Measurements from ENCODE around the gene APOF.

APOF gene

GRCh38 chr12:56389412-56389811 lies 26.8 kb upstream of the APOF start:
- Histone ChIP-seq H3K9ac (ENCODE audit: low read length) (no peak overlapping the region), H3K23ac (ENCODE audit: low read length in 2 of 2) (no peak overlapping the region), H2AFZ (ENCODE audit: low read depth, low read length) (no peak overlapping the region), H3K79me1 (replicated peaks; ENCODE audit: low read length, poor library complexity, severe bottlenecking) (no peaks in the 10 kb centered on the region), H2BK120ac (ENCODE audit: low read depth, low read length) (no peak overlapping the region), H3K4me3 (ENCODE audit: insufficient read depth in 1 of 2, low read depth in 1 of 2, low read length in 2 of 2) (no peak overlapping the region), H3K4me1 (ENCODE audit: control insufficient read depth, insufficient read depth, low read depth, low read length) (peaks cover 4% of the 10 kb centered on the region), H4K91ac (ENCODE audit: low read length) (no peak overlapping the region), H2AK5ac (ENCODE audit: low read length, severe bottlenecking) (no peak overlapping the region), H2BK5ac (ENCODE audit: low read depth, low read length, poor library complexity, severe bottlenecking) (no peak overlapping the region), H3K27ac (ENCODE audit: low read length, poor library complexity, severe bottlenecking) (no peak overlapping the region), H3K27me3 (ENCODE audit: control insufficient read depth in 1 of 2, insufficient read depth in 1 of 2, low read length in 2 of 2) (no peaks in the 10 kb centered on the region), H2BK15ac (ENCODE audit: low read depth, poor library complexity, severe bottlenecking) (no peak overlapping the region), H4K8ac (ENCODE audit: low read length) (no peak overlapping the region), H3K9me3 (ENCODE audit: control insufficient read depth, low read length) (no peaks in the 10 kb centered on the region), H3K18ac (ENCODE audit: low read depth in 1 of 2, low read length in 2 of 2) (no peak overlapping the region), H3K4ac (ENCODE audit: low read depth in 1 of 2, low read length in 2 of 2) (no peak overlapping the region), H3K4me2 (ENCODE audit: low read length, poor library complexity, severe bottlenecking) (no peak overlapping the region), H2BK12ac (ENCODE audit: low read length in 2 of 2) (no peak overlapping the region), H3K36me3 (ENCODE audit: control insufficient read depth in 1 of 2, insufficient read depth in 2 of 2, low read depth in 1 of 2, low read length in 2 of 2) (no peaks in the 10 kb centered on the region), H3K14ac (ENCODE audit: low read length in 2 of 2) (no peak overlapping the region)
- peak; percentile 21 for DNase-seq
- 50% methylated on average over 5 of the region's 5 CpGs for WGBS

GRCh38 chr12:56387152-56387736 lies 24.6 kb upstream of the APOF start:
- Histone ChIP-seq H3K23ac (ENCODE audit: low read length in 2 of 2) (no peak overlapping the region), H2BK120ac (ENCODE audit: low read depth, low read length) (no peak overlapping the region), H4K8ac (ENCODE audit: low read length) (no peak overlapping the region), H3K9me3 (ENCODE audit: control insufficient read depth, low read length) (no peaks in the 10 kb centered on the region), H3K14ac (ENCODE audit: low read length in 2 of 2) (no peak overlapping the region), H3K36me3 (ENCODE audit: control insufficient read depth in 1 of 2, insufficient read depth in 2 of 2, low read depth in 1 of 2, low read length in 2 of 2) (no peaks in the 10 kb centered on the region), H3K27me3 (ENCODE audit: control insufficient read depth in 1 of 2, insufficient read depth in 1 of 2, low read length in 2 of 2) (peaks cover 0 to 6% of the 10 kb centered on the region in 2 experiments), H3K27ac (ENCODE audit: low read length, poor library complexity, severe bottlenecking) (no peak overlapping the region), H4K91ac (ENCODE audit: low read length) (no peak overlapping the region), H3K4me3 (ENCODE audit: insufficient read depth in 1 of 2, low read depth in 1 of 2, low read length in 2 of 2) (no peak overlapping the region), H3K9ac (ENCODE audit: low read length) (no peak overlapping the region), H2BK5ac (ENCODE audit: low read depth, low read length, poor library complexity, severe bottlenecking) (no peak overlapping the region), H3K18ac (ENCODE audit: low read depth in 1 of 2, low read length in 2 of 2) (no peak overlapping the region), H2AK5ac (ENCODE audit: low read length, severe bottlenecking) (no peak overlapping the region), H2BK12ac (ENCODE audit: low read length in 2 of 2) (no peak overlapping the region), H2BK15ac (ENCODE audit: low read depth, poor library complexity, severe bottlenecking) (no peak overlapping the region), H2AFZ (ENCODE audit: low read depth, low read length) (no peak overlapping the region), H3K79me1 (replicated peaks; ENCODE audit: low read length, poor library complexity, severe bottlenecking) (no peaks in the 10 kb centered on the region), H3K4me1 (ENCODE audit: control insufficient read depth, insufficient read depth, low read depth, low read length) (peaks cover 4% of the 10 kb centered on the region), H3K4ac (ENCODE audit: low read depth in 1 of 2, low read length in 2 of 2) (no peak overlapping the region), H3K4me2 (ENCODE audit: low read length, poor library complexity, severe bottlenecking) (no peak overlapping the region)
- WGBS, result 27% methylated on average over 3 of the region's 7 CpGs
- DNase-seq, result peak; percentile 13

- WGBS, result no CpG with 5 or more reads among the region's 1 CpG
- peaks cover 4% of the 10 kb centered on the region for H3K4me1 ChIP-seq (ENCODE audit: control insufficient read depth, insufficient read depth, low read depth, low read length)
- H4K91ac ChIP-seq (ENCODE audit: low read length), result no peak overlapping the region
- H3K9ac ChIP-seq (ENCODE audit: low read length), result no peak overlapping the region
- H4K8ac ChIP-seq (ENCODE audit: low read length), result no peak overlapping the region
- H3K79me1 ChIP-seq (replicated peaks; ENCODE audit: low read length, poor library complexity, severe bottlenecking), result no peaks in the 10 kb centered on the region
- H2BK120ac ChIP-seq (ENCODE audit: low read depth, low read length), result no peak overlapping the region
- H3K4me3 ChIP-seq (ENCODE audit: insufficient read depth in 1 of 2, low read depth in 1 of 2, low read length in 2 of 2), result no peak overlapping the region
- H3K27me3 ChIP-seq (ENCODE audit: control insufficient read depth in 1 of 2, insufficient read depth in 1 of 2, low read length in 2 of 2), result peaks cover 0 to 6% of the 10 kb centered on the region in 2 experiments
- H2AK5ac ChIP-seq (ENCODE audit: low read length, severe bottlenecking), result no peak overlapping the region
- H3K9me3 ChIP-seq (ENCODE audit: control insufficient read depth, low read length), result no peaks in the 10 kb centered on the region
- H3K36me3 ChIP-seq (ENCODE audit: control insufficient read depth in 1 of 2, insufficient read depth in 2 of 2, low read depth in 1 of 2, low read length in 2 of 2), result no peaks in the 10 kb centered on the region
- H3K27ac ChIP-seq (ENCODE audit: low read length, poor library complexity, severe bottlenecking), result no peak overlapping the region
- no peak overlapping the region for H2BK12ac ChIP-seq (ENCODE audit: low read length in 2 of 2)
- no peak overlapping the region for H2AFZ ChIP-seq (ENCODE audit: low read depth, low read length)
- H3K4ac ChIP-seq (ENCODE audit: low read depth in 1 of 2, low read length in 2 of 2), result no peak overlapping the region
- H3K18ac ChIP-seq (ENCODE audit: low read depth in 1 of 2, low read length in 2 of 2), result no peak overlapping the region
- H2BK5ac ChIP-seq (ENCODE audit: low read depth, low read length, poor library complexity, severe bottlenecking), result no peak overlapping the region
- no peak overlapping the region for H2BK15ac ChIP-seq (ENCODE audit: low read depth, poor library complexity, severe bottlenecking)
- H3K4me2 ChIP-seq (ENCODE audit: low read length, poor library complexity, severe bottlenecking), result no peak overlapping the region
- H3K14ac ChIP-seq (ENCODE audit: low read length in 2 of 2), result no peak overlapping the region
- no peak overlapping the region for H3K23ac ChIP-seq (ENCODE audit: low read length in 2 of 2)
- DNase-seq, result no peak
These were observed 23.2 kb upstream of the APOF start for GRCh38 chr12:56385873-56386272.

- peaks cover 4% of the 10 kb centered on the region for H3K4me1 ChIP-seq (ENCODE audit: control insufficient read depth, insufficient read depth, low read depth, low read length)
- no peaks in the 10 kb centered on the region for H3K9me3 ChIP-seq (ENCODE audit: control insufficient read depth, low read length)
- H4K8ac ChIP-seq (ENCODE audit: low read length), result no peak overlapping the region
- DNase-seq, result no peak
- no peak overlapping the region for H4K91ac ChIP-seq (ENCODE audit: low read length)
- peaks cover 0 to 6% of the 10 kb centered on the region in 2 experiments for H3K27me3 ChIP-seq (ENCODE audit: control insufficient read depth in 1 of 2, insufficient read depth in 1 of 2, low read length in 2 of 2)
- H3K27ac ChIP-seq (ENCODE audit: low read length, poor library complexity, severe bottlenecking), result no peak overlapping the region
- no peak overlapping the region for H3K4ac ChIP-seq (ENCODE audit: low read depth in 1 of 2, low read length in 2 of 2)
- no peak overlapping the region for H3K4me2 ChIP-seq (ENCODE audit: low read length, poor library complexity, severe bottlenecking)
- no peak overlapping the region for H3K23ac ChIP-seq (ENCODE audit: low read length in 2 of 2)
- H2BK5ac ChIP-seq (ENCODE audit: low read depth, low read length, poor library complexity, severe bottlenecking), result no peak overlapping the region
- no peak overlapping the region for H2BK120ac ChIP-seq (ENCODE audit: low read depth, low read length)
- H3K14ac ChIP-seq (ENCODE audit: low read length in 2 of 2), result no peak overlapping the region
- H2AFZ ChIP-seq (ENCODE audit: low read depth, low read length), result no peak overlapping the region
- no peak overlapping the region for H3K4me3 ChIP-seq (ENCODE audit: insufficient read depth in 1 of 2, low read depth in 1 of 2, low read length in 2 of 2)
- H3K79me1 ChIP-seq (replicated peaks; ENCODE audit: low read length, poor library complexity, severe bottlenecking), result no peaks in the 10 kb centered on the region
- WGBS, result 97% methylated on average over 10 of the region's 16 CpGs
- H3K9ac ChIP-seq (ENCODE audit: low read length), result no peak overlapping the region
- H2BK12ac ChIP-seq (ENCODE audit: low read length in 2 of 2), result no peak overlapping the region
- H3K36me3 ChIP-seq (ENCODE audit: control insufficient read depth in 1 of 2, insufficient read depth in 2 of 2, low read depth in 1 of 2, low read length in 2 of 2), result no peaks in the 10 kb centered on the region
- H2BK15ac ChIP-seq (ENCODE audit: low read depth, poor library complexity, severe bottlenecking), result no peak overlapping the region
- H3K18ac ChIP-seq (ENCODE audit: low read depth in 1 of 2, low read length in 2 of 2), result no peak overlapping the region
- H2AK5ac ChIP-seq (ENCODE audit: low read length, severe bottlenecking), result no peak overlapping the region
These were observed 20.0 kb upstream of the APOF start for GRCh38 chr12:56382611-56383010.

All from mesenchymal stem cell (in vitro differentiated cells and primary cell).